Measurements from ENCODE around the gene CYSTM1. TPM values are rescaled to one million over a fixed set of nuclear protein-coding genes. Genes with fewer than 3 reads are reported as not detected.

CYSTM1 gene
- total and polyA plus RNA-seq, 2 of the 8 experiments (the other 6 are each of a cell fraction or from before 2014, with no cell fraction given): 25.0 to 47.8 TPM

- Histone ChIP-seq H3K4me2 (ENCODE audit: insufficient read depth in 1 of 2, low read depth in 2 of 2, low read length in 2 of 2) (no peak overlapping the region), H2BK15ac (ENCODE audit: low read length) (no peak overlapping the region), H2AFZ (ENCODE audit: low read length) (no peak overlapping the region), H4K5ac (ENCODE audit: insufficient read length, low read depth, low read length) (no peak overlapping the region), H3K27me3 (replicated peaks in 1 of 4; ENCODE audit: control insufficient read depth in 3 of 4, extremely low read depth in 1 of 4, insufficient read depth in 3 of 4, low read length in 3 of 4) (no peaks in the 10 kb centered on the region), H2BK120ac (replicated peaks; ENCODE audit: low read depth, low read length) (no peak overlapping the region), H2BK12ac (ENCODE audit: low read depth, low read length) (no peak overlapping the region), H3K79me2 (ENCODE audit: control insufficient read depth in 1 of 2, insufficient read depth in 2 of 2, low read length in 2 of 2) (no peaks in the 10 kb centered on the region), H4K91ac (replicated peaks; ENCODE audit: insufficient read length, low read length) (no peak overlapping the region), H3K27ac (ENCODE audit: low read depth, low read length) (no peak overlapping the region), H2AK5ac (ENCODE audit: low read depth, low read length) (no peak overlapping the region), H3K18ac (ENCODE audit: extremely low read depth, low read length) (no peak overlapping the region), H2BK20ac (ENCODE audit: low read length) (no peak overlapping the region), H3K79me1 (ENCODE audit: low read depth, low read length) (no peaks in the 10 kb centered on the region), H3K4me3 (ENCODE audit: extremely low read depth in 1 of 4, insufficient read depth in 2 of 4, low read depth in 3 of 4, low read length in 4 of 4) (no peak overlapping the region), H3K23me2 (ENCODE audit: low read depth, low read length) (no peaks in the 10 kb centered on the region; the same call in 1 of the 2 replicates), H3K23ac (ENCODE audit: insufficient read length) (no peak overlapping the region), H3K9ac (replicated peaks in 1 of 4; ENCODE audit: extremely low read depth in 1 of 4, low read depth in 3 of 4, low read length in 3 of 4) (no peak overlapping the region), H3K9me3 (ENCODE audit: insufficient read depth in 2 of 2, low read depth in 1 of 2, low read length in 1 of 2) (no peaks in the 10 kb centered on the region), H3K4ac (replicated peaks; ENCODE audit: insufficient read length, low read depth, low read length) (no peak overlapping the region), H3K14ac (ENCODE audit: insufficient read length) (no peak overlapping the region), H4K20me1 (replicated peaks in 1 of 2; ENCODE audit: control insufficient read depth in 1 of 2, insufficient read depth in 2 of 2, low read length in 2 of 2) (no peaks in the 10 kb centered on the region), H3K36me3 (ENCODE audit: control insufficient read depth in 2 of 4, insufficient read depth in 4 of 4, low read length in 3 of 4) (no peaks in the 10 kb centered on the region), H2BK5ac (ENCODE audit: low read depth, low read length) (no peak overlapping the region), H3K4me1 (replicated peaks in 1 of 4; ENCODE audit: control insufficient read depth in 3 of 4, insufficient read depth in 4 of 4, low read length in 3 of 4) (no peaks in the 10 kb centered on the region), H3K56ac (replicated peaks; ENCODE audit: insufficient read length, low read depth, low read length) (no peak overlapping the region), H4K8ac (ENCODE audit: extremely low read depth, insufficient read depth, low read length) (no peak overlapping the region)
- FAIRE-seq (no peak), DNase-seq (ENCODE audit: low read depth in 1 of 2, low spot score in 2 of 2) (no peak)
- ChIA-PET CTCF (ENCODE audit: partially characterized antibody) (interaction anchor here (0.6 to 2.8 kb wide), 7 partner anchors 9 to 186 kb away, joined by 3 to 19 read pairs (median 3); no protein-coding TSS in a partner anchor), POLR2A (ENCODE audit: partially characterized antibody) (no interaction called here)
- WGBS, 2 experiments (ENCODE audit: extremely low coverage in 1 of 2, insufficient coverage in 1 of 2, insufficient read length in 1 of 2, insufficient replicate concordance in 2 of 2, low coverage in 1 of 2, low lambda C conversion rate in 2 of 2, missing lambda C conversion rate in 1 of 2): 91% methylated on average over 2 of the region's 2 CpGs; no CpG with 5 or more reads in 1 of the 2 experiments
- no peak for TF ChIP-seq SUZ12 (IDR thresholded peaks at IDR 0.05; ENCODE audit: low read length)
- no peak for TF ChIP-seq HDAC6 (IDR thresholded peaks at IDR 0.05; ENCODE audit: low read depth, low read length)
- TF ChIP-seq SP1 (IDR thresholded peaks at IDR 0.05; ENCODE audit: low read depth, low read length): no peak
- no peak for TF ChIP-seq POLR2AphosphoS5 (IDR thresholded peaks at IDR 0.05; ENCODE audit: low read depth, low read length)
- no peak for TF ChIP-seq HDAC2 (IDR thresholded peaks at IDR 0.05; ENCODE audit: borderline replicate concordance in 1 of 2, low read depth in 2 of 2, low read length in 2 of 2)
- no peak for TF ChIP-seq EP300 (IDR thresholded peaks at IDR 0.05; ENCODE audit: borderline replicate concordance in 1 of 2, low read depth in 2 of 2, low read length in 2 of 2)
- TF ChIP-seq BACH1 (IDR thresholded peaks at IDR 0.05; ENCODE audit: low read length): no peak
- TF ChIP-seq NANOG (IDR thresholded peaks at IDR 0.05; ENCODE audit: insufficient read depth, low read depth, low read length, poor library complexity, severe bottlenecking): no peak
- TF ChIP-seq CEBPB (IDR thresholded peaks at IDR 0.05; ENCODE audit: low read depth, low read length): no peak
- TF ChIP-seq KDM5A (IDR thresholded peaks at IDR 0.05; ENCODE audit: low read length): no peak
- no peak for TF ChIP-seq ATF2 (IDR thresholded peaks at IDR 0.05; ENCODE audit: low read length)
- TF ChIP-seq NRF1 (IDR thresholded peaks at IDR 0.05; ENCODE audit: low read depth, low read length): no peak
- no peak for TF ChIP-seq BCL11A (IDR thresholded peaks at IDR 0.05; ENCODE audit: low read depth in 2 of 2, low read length in 2 of 2)
Observed at GRCh38 chr5:140168371-140168770, 6.6 kb upstream of the CYSTM1 start.

Measured in H1 (cell line).